A549 (cell line): ENCODE data around the gene CFAP46. TPM values are rescaled to one million over a fixed set of nuclear protein-coding genes. Genes with fewer than 3 reads are reported as not detected.

Source experiments
- ATAC-seq, 2 experiments: fragments of 200-7000 bp in 1 of 2; fragments of >200 bp in 1 of 2; cut with Nextera tagmentation in 1 of 2; cut with Tn5 transposase in 1 of 2; 3 replicates each; pipeline versions ENCODE4 v1.8.0 to v1.9.1; 2018 to 2020; ENCODE audit warnings: mild to moderate bottlenecking in 1 of 2, moderate library complexity in 1 of 2
- CTCF ChIA-PET: fragments of 300-600 bp; sonication (Branson Sonifier 250); formaldehyde crosslinking; extraction: SDS; loops from one replicate; lab custom pipeline; 2021; ENCODE audit warnings: antibody characterized with exemption, inconsistent platforms; lab: Yijun Ruan, JAX
- POLR2A ChIA-PET: fragments of 350-600 bp; formaldehyde crosslinking; extraction: SDS; loops from one replicate; lab custom pipeline; 2021; ENCODE audit warnings: antibody characterized with exemption, inconsistent platforms; lab: Yijun Ruan, JAX
- DNase-seq, 2 experiments: peaks; one replicate each; pipeline versions ENCODE4 v3.0.0 to v3.0.0-alpha.2; 2011 to 2016; ENCODE audit warnings: low read depth in 1 of 2, low spot score in 1 of 2
- FAIRE-seq: peaks from 2 replicates; lab custom pipeline; 2011; peaks lifted over from hg19 to GRCh38; lab: Jason Lieb, UNC
- H3K27ac ChIP-seq, 2 experiments: fragments of >200 bp; sonication (Bioruptor Twin); formaldehyde crosslinking; 3 replicates each; pipeline ENCODE4 v1.5.1; 2016 to 2017
- H3K4me1 ChIP-seq: fragments of >200 bp; sonication (Bioruptor Twin); formaldehyde crosslinking; 3 replicates; pipeline ENCODE4 v1.6.1; 2016
- H3K4me2 ChIP-seq: fragments of >200 bp; sonication (Bioruptor Twin); formaldehyde crosslinking; 3 replicates; pipeline ENCODE4 v1.6.1; 2016
- H3K4me3 ChIP-seq: fragments of >200 bp; sonication (Bioruptor Twin); formaldehyde crosslinking; 3 replicates; pipeline ENCODE4 v1.5.1; 2016
- H3K9me3 ChIP-seq: fragments of >200 bp; sonication (Bioruptor Twin); formaldehyde crosslinking; 3 replicates; pipeline ENCODE4 v1.6.1; 2016
- BHLHE40 ChIP-seq: IDR thresholded peaks from 2 replicates; pipeline ENCODE4 v1.6.1; 2012; ENCODE audit warnings: low read depth, low read length, inconsistent platforms
- CBX2 ChIP-seq: fragments of 200-600 bp; sonication (generic); IDR thresholded peaks from 2 replicates; pipeline ENCODE4 v1.6.1; 2016; ENCODE audit warnings: low read depth, mild to moderate bottlenecking, borderline replicate concordance
- CHD2 ChIP-seq: fragments of 150-350 bp; IDR thresholded peaks from 2 replicates; pipeline ENCODE4 v1.6.1; 2014; ENCODE audit warnings: low read length; ENCODE audit not compliant: partially characterized antibody
- EP300 ChIP-seq, 2 experiments: fragments of >200 bp; sonication (Bioruptor Twin); formaldehyde crosslinking; IDR thresholded peaks; 2 replicates in 1 of 2; 3 replicates in 1 of 2; pipeline ENCODE4 v1.6.1; 2016 to 2017
- FOSL2 ChIP-seq, 2 experiments: fragments of 450-650 bp in 1 of 2; fragments of >200 bp in 1 of 2; sonication (Bioruptor Twin) in 1 of 2; formaldehyde crosslinking; IDR thresholded peaks; 2 replicates each; pipeline versions ENCODE4 v1.5.0 to v1.6.1; 2016 to 2020; ENCODE audit warnings: mild to moderate bottlenecking in 1 of 2, moderate library complexity in 1 of 2
- GATA3 ChIP-seq: IDR thresholded peaks from 2 replicates; pipeline ENCODE4 v1.6.1; 2012; ENCODE audit warnings: borderline replicate concordance
- HDAC2 ChIP-seq: fragments of 200-600 bp; sonication (generic); IDR thresholded peaks from 2 replicates; pipeline ENCODE4 v1.6.1; 2016
- HOXA7 ChIP-seq: fragments of 250-450 bp; sonication (Bioruptor Pico); IDR thresholded peaks from 2 replicates; pipeline ENCODE4 v1.5.0; 2020; ENCODE audit warnings: mild to moderate bottlenecking, moderate library complexity
- JUN ChIP-seq, 2 experiments: fragments of >200 bp; sonication (Bioruptor Twin); formaldehyde crosslinking; IDR thresholded peaks; 2 replicates in 1 of 2; 3 replicates in 1 of 2; pipeline ENCODE4 v1.6.1; 2016 to 2017
- NPAS2 ChIP-seq: fragments of 250-450 bp; sonication (Bioruptor Pico); IDR thresholded peaks from 2 replicates; pipeline ENCODE4 v1.8.0; 2022; ENCODE audit warnings: mild to moderate bottlenecking, moderate library complexity, borderline replicate concordance
- NR3C1 ChIP-seq: fragments of >200 bp; sonication (Bioruptor Twin); formaldehyde crosslinking; IDR thresholded peaks from 3 replicates; pipeline ENCODE4 v1.6.1; 2017
- POLR2A ChIP-seq: IDR thresholded peaks from 2 replicates; pipeline ENCODE4 v1.6.1; 2012; ENCODE audit warnings: mild to moderate bottlenecking, low read length
- RAD21 ChIP-seq, 2 experiments: fragments of >200 bp in 1 of 2; sonication (Bioruptor Twin) in 1 of 2; formaldehyde crosslinking in 1 of 2; IDR thresholded peaks in 1 of 2; conservative IDR thresholded peaks in 1 of 2; 2 replicates in 1 of 2; 3 replicates in 1 of 2; pipeline ENCODE4 v1.6.1; 2012 to 2018; ENCODE audit warnings: inconsistent platforms in 1 of 2
- RARB ChIP-seq: fragments of 250-450 bp; sonication (Bioruptor Pico); IDR thresholded peaks from 2 replicates; pipeline ENCODE4 v1.8.0; 2021; ENCODE audit warnings: mild to moderate bottlenecking, moderate library complexity
- RCOR1 ChIP-seq: fragments of 150-350 bp; IDR thresholded peaks from 2 replicates; pipeline ENCODE4 v1.6.1; 2014; ENCODE audit warnings: antibody characterized with exemption, low read length, low read depth
- SREBF2 ChIP-seq: fragments of 450-650 bp; IDR thresholded peaks from 2 replicates; pipeline ENCODE4 v1.6.1; 2014; ENCODE audit warnings: mild to moderate bottlenecking, moderate library complexity
- TFCP2L1 ChIP-seq: fragments of 250-450 bp; sonication (Bioruptor Pico); IDR thresholded peaks from 2 replicates; pipeline ENCODE4 v1.5.0; 2021; ENCODE audit warnings: mild to moderate bottlenecking
- ZC3H11A ChIP-seq: fragments of 450-650 bp; IDR thresholded peaks from 2 replicates; pipeline ENCODE4 v1.6.1; 2014; ENCODE audit warnings: antibody characterized with exemption, mild to moderate bottlenecking
- ZFP36 ChIP-seq: fragments of 450-650 bp; IDR thresholded peaks from 2 replicates; pipeline ENCODE4 v1.6.1; 2014; ENCODE audit warnings: borderline replicate concordance; ENCODE audit not compliant: partially characterized antibody
- WGBS: methylation state at CpG from one replicate; pipeline ENCODE4 v1.1.6; 2017; ENCODE audit errors: missing lambda C conversion rate; 5-methylcytosine and 5-hydroxymethylcytosine counted together
- polyA plus RNA-seq, 4 experiments: library from polyadenylated mRNA; depleted of rRNA in 3 of 4; stranded (reverse); fragments of >200 nt; fragmentation: RNase III in 1 of 4; extraction: RNeasy Plus Mini Kit Qiagen cat#74134 plus additional on column Dnase treatment in 1 of 4; gene quantifications; 2 replicates in 3 of 4; 3 replicates in 1 of 4; pipeline ENCODE4 v1.2.3, GENCODE V29; 2011 to 2017
- TF ChIP-seq, protein P1 (sequence below): fragments of 150-350 bp; IDR thresholded peaks from 2 replicates; pipeline ENCODE4 v1.6.1; 2014; ENCODE audit warnings: low read depth, mild to moderate bottlenecking, low read length

The CFAP46 gene
- polyA plus RNA-seq, 2 of the 4 experiments (the other 2 are of a cell fraction): 0.88 to 1.8 TPM

DNA sequence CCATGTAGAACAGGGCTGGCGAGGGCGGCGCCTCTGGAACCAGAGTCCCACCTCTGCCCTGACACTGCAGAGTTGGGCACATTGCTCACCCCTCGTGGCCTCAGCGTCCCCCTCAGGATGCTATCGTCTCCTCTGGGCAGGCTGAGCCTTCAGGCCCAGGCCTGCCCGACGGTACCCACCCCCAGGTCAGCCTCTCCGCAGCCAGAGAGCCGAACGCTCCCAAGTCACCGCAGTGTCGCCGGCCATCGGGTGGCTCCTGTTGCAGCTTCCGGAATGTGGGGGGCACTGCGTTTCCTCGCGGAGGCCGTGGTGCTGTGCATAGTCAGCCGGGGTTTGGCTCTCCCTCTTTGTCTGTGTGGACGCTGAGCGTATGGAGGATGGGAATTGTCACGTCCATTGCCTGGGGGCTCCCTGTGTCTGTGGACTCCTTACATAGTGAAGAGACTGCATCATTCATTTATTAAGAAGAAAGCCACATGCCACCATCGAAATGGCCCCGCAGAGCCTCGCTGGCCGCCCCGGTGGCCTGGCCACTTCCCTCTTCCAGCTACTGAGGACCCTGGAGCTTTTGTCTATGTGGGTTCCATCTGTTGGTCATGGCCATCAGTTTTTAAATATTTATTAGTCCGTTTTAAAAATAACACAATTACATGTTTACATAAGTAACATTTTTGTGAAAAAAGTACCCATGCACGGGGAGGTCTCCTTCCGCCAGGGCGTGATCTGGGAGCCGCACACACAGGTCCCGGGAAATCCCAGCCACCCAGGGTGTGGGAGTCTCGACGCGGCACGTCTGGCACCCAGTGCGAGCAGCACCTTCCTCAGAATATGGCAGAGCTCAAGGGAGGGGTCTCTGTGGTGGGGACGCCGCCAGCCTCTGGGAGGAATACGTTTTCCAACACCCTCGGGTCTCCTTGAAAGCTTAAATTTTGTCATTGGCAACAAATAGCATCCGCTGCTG is 172.0 kb downstream of the CFAP46 start:
- ChIA-PET CTCF (interaction anchor here (0.6 to 1.0 kb wide), 2 partner anchors 15 to 116 kb away, joined by 3 to 4 read pairs; no protein-coding TSS in a partner anchor), POLR2A (no interaction called here)
- FAIRE-seq (no peak), ATAC-seq (no peak), DNase-seq (no peak)
- Histone ChIP-seq H3K4me2 (no peak overlapping the region), H3K9me3 (no peaks in the 10 kb centered on the region), H3K27ac (no peak overlapping the region), H3K4me3 (no peak overlapping the region), H3K4me1 (peaks cover 8% of the 10 kb centered on the region)
- TF ChIP-seq FOSL2 (IDR thresholded peaks at IDR 0.05) (no peak), FOSL2 (CRISPR knock-in tag; IDR thresholded peaks at IDR 0.05) (no peak), SREBF2 (no peak)
- 92% methylated on average over 43 of the region's 45 CpGs for WGBS

DNA sequence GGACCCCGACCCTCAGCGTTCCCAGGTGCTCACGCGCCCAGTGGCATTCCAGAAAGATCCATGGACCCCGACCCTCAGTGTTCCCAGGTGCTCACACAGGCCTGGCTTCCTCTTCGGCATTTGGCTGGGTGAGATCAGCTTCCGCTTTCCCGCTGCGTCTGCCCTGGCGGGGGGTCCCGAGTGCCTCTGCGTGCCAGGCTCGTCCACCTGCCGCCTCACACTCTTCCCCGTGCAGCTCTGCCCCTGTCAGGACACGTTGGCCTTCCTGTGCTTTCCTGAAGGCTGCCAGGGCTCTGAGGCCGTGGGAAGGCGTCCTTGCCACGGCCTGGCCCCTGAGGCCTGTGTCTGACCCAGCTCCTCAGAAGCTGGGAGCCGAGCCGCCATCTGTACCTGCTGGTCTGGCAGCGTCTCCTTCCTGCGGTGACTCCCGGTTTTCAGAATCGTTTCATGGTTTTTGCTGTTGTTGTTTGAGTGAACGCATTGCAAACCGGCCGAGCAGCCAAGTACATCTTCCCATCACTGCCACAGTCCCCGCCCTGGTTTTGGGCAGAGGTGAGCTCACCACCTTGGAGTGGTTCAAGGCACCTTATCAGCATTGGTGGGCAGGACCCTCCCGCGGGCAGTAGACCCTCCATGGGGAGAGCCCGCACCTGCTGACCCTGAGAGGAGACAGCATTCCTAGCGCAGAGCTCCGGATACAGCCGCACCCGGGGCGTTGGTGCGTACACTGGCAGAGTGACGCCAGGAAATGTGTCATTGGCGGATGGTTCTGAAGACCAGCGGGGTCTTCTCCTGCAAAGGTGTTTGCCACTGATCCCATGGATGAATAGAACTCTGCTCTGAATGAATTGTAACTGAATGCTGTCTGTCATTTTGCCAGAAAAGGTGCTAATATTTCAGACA is 173.8 kb downstream of the CFAP46 start:
- no peak for TF ChIP-seq EP300 (IDR thresholded peaks at IDR 0.05)
- no peak for TF ChIP-seq TFCP2L1 (CRISPR knock-in tag)
- no peak for TF ChIP-seq RCOR1
- TF ChIP-seq POLR2A: no peak
- no peak for TF ChIP-seq RAD21 (conservative IDR thresholded peaks at IDR 0.05 in 1 of 2, IDR thresholded peaks at IDR 0.05 in 1 of 2)
- no peak for TF ChIP-seq ZC3H11A
- no peak for TF ChIP-seq GATA3
- no peak for TF ChIP-seq HDAC2
- no peak for TF ChIP-seq NR3C1
- TF ChIP-seq CBX2: no peak
- no peak for TF ChIP-seq ZFP36
- TF ChIP-seq, protein P1, sequence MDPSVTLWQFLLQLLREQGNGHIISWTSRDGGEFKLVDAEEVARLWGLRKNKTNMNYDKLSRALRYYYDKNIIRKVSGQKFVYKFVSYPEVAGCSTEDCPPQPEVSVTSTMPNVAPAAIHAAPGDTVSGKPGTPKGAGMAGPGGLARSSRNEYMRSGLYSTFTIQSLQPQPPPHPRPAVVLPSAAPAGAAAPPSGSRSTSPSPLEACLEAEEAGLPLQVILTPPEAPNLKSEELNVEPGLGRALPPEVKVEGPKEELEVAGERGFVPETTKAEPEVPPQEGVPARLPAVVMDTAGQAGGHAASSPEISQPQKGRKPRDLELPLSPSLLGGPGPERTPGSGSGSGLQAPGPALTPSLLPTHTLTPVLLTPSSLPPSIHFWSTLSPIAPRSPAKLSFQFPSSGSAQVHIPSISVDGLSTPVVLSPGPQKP: no peak
- TF ChIP-seq NPAS2 (CRISPR knock-in tag): no peak
- TF ChIP-seq, all 56 proteins: peak for 0
- ChIA-PET CTCF (interaction anchor here (1.0 kb wide), 1 partner anchor 114 kb away, joined by 3 read pairs; no protein-coding TSS in a partner anchor), POLR2A (no interaction called here)
- Histone ChIP-seq H3K9me3 (no peaks in the 10 kb centered on the region), H3K4me3 (no peak overlapping the region), H3K4me1 (no peaks in the 10 kb centered on the region), H3K27ac (no peak overlapping the region), H3K4me2 (no peak overlapping the region)
- FAIRE-seq (no peak), ATAC-seq (no peak), DNase-seq (no peak)
- 91% methylated on average over 37 of the region's 41 CpGs for WGBS

DNA sequence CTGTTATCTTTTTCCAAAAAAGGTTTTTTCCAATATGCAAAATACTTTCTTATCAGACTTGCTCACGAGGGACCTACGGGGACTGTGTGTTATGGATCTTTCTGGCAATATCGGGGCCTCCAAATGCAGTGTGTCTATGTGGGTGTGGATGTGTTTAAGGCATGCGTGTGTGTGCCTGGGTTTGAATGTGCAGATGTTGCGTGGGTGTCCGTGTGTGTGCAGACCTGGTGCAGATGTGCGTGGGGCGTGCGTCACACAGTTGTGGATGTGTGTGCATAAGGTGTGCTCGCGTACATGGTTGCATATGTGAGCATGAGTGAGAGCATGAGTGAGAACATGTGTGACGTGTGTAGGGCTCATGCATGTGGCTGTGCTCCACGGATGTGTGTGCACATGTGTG is 176.1 kb downstream of the CFAP46 start:
- no peak for TF ChIP-seq POLR2A
- TF ChIP-seq CHD2: no peak
- no peak for TF ChIP-seq HDAC2
- no peak for TF ChIP-seq FOSL2 (IDR thresholded peaks at IDR 0.05)
- TF ChIP-seq FOSL2 (CRISPR knock-in tag; IDR thresholded peaks at IDR 0.05): no peak
- no peak overlapping the region for H3K4me3 ChIP-seq
- CTCF ChIA-PET: no interaction called here
- no peaks in the 10 kb centered on the region for H3K4me1 ChIP-seq
- ATAC-seq (no peak), FAIRE-seq (no peak), DNase-seq (no peak)
- no peak overlapping the region for H3K27ac ChIP-seq
- H3K9me3 ChIP-seq: no peaks in the 10 kb centered on the region
- no peak overlapping the region for H3K4me2 ChIP-seq
- WGBS: 86% methylated on average over 13 of the region's 13 CpGs
- POLR2A ChIA-PET: no interaction called here

DNA sequence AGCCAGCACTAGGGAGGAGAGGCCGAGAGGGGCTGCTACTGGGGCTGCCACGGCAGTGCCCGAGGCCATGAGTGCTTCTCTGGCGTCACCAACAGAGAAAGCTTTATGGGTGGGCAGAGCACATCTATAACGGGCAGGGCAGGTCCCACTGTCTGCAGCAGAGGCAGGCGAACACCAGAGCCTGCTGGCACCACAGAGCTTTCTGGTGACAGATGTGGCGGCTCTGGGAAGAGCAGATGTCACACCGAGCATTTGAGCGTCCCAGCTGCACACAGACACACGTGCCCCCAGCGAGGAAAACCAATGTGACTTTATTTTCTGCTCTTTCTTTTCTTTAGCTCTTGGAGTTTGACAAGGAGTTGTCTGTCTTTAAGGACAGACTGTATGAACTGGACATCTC is 176.9 kb downstream of the CFAP46 start:
- ChIA-PET POLR2A (no interaction called here), CTCF (no interaction called here)
- DNase-seq: no peak
- TF ChIP-seq FOSL2 (IDR thresholded peaks at IDR 0.05): no peak
- no peak for TF ChIP-seq FOSL2 (CRISPR knock-in tag; IDR thresholded peaks at IDR 0.05)
- TF ChIP-seq SREBF2: no peak
- TF ChIP-seq RARB (CRISPR knock-in tag): no peak
- no peak for TF ChIP-seq JUN (IDR thresholded peaks at IDR 0.05)
- no peak for TF ChIP-seq EP300 (IDR thresholded peaks at IDR 0.05)
- TF ChIP-seq BHLHE40: no peak
- no peak for TF ChIP-seq HOXA7 (CRISPR knock-in tag)
- H3K9me3 ChIP-seq: no peaks in the 10 kb centered on the region
- H3K4me2 ChIP-seq: no peak overlapping the region
- WGBS: 56% methylated on average over 9 of the region's 11 CpGs
- ATAC-seq: no peak; a peak in 1 of 6 replicates
- H3K4me1 ChIP-seq: no peaks in the 10 kb centered on the region
- no peak overlapping the region for H3K27ac ChIP-seq
- no peak overlapping the region for H3K4me3 ChIP-seq
- no peak for FAIRE-seq
